Activated CD4-positive, alpha-beta memory T cell treated with anti-CD3 and anti-CD28 coated beads for 36 hours (primary cell): ENCODE measurements around the gene SCYGR8. TPM values are rescaled to one million over a fixed set of nuclear protein-coding genes. Genes with fewer than 3 reads are reported as not detected.

Experiments used
- CTCF ChIA-PET: fragments of 350-600 bp; sonication (Branson Sonifier 250); formaldehyde crosslinking; loops from one replicate; lab custom pipeline; 2021; ENCODE audit warnings: antibody characterized with exemption, inconsistent platforms; lab: Charles Lee
- POLR2A ChIA-PET: fragments of 350-600 bp; sonication (Branson Sonifier 250); formaldehyde crosslinking; loops from one replicate; lab custom pipeline; 2021; ENCODE audit warnings: antibody characterized with exemption; lab: Charles Lee
- DNase-seq: peaks from one replicate; pipeline ENCODE4 v3.0.0-alpha.2; 2020
- H3K27ac Mint-ChIP-seq: one replicate; pipeline ENCODE4 v1.8.0; 2021; ENCODE audit warnings: mixed read lengths
- H3K27me3 Mint-ChIP-seq: one replicate; pipeline ENCODE4 v1.8.0; 2021; ENCODE audit warnings: mixed read lengths
- H3K36me3 Mint-ChIP-seq: one replicate; pipeline ENCODE4 v1.8.0; 2021; ENCODE audit warnings: mixed read lengths
- H3K4me1 Mint-ChIP-seq: one replicate; pipeline ENCODE4 v1.8.0; 2021; ENCODE audit warnings: low read depth, mixed read lengths
- H3K4me3 Mint-ChIP-seq: one replicate; pipeline ENCODE4 v1.8.0; 2021; ENCODE audit warnings: mild to moderate bottlenecking, mixed read lengths
- H3K9me3 Mint-ChIP-seq: one replicate; pipeline ENCODE4 v1.8.0; 2021; ENCODE audit warnings: mixed read lengths
- intact Hi-C: fragments of 100-400 bp; cut with micrococcal nuclease; formaldehyde crosslinking; loops from one replicate; pipeline ENCODE4 v1.15.1; 2023
- total RNA-seq, 2 experiments: library from RNA; stranded (reverse); gene quantifications; one replicate each; pipeline ENCODE4 v1.2.3, GENCODE V29; 2021

SCYGR8 gene
- total RNA-seq, 2 experiments from 2014 or later = not detected

- Mint-ChIP-seq H3K9me3 (no peaks in the 10 kb centered on the region), H3K27ac (no peak overlapping the region), H3K4me1 (no peaks in the 10 kb centered on the region), H3K4me3 (no peak overlapping the region), H3K36me3 (no peaks in the 10 kb centered on the region), H3K27me3 (no peaks in the 10 kb centered on the region)
- DNase-seq = peak; percentile 72
- intact Hi-C loops = loop anchor here (1.0 to 5.0 kb wide), 4 partner anchors 108 to 636 kb away; partner anchors contain the start of gene AGFG1
- POLR2A ChIA-PET = no interaction called here
- CTCF ChIA-PET = interaction anchor here (0.5 to 5.3 kb wide), 53 partner anchors 8 to 733 kb away, joined by 3 to 82 read pairs (median 4); partner anchors contain the start of genes AGFG1 and MFF
Measured at GRCh38 chr2:227766373-227766883, 20.7 kb downstream of the SCYGR8 start.

GRCh38 chr2:227767830-227768229 is 22.1 kb downstream of the SCYGR8 start:
- Mint-ChIP-seq H3K4me1 (no peaks in the 10 kb centered on the region), H3K9me3 (no peaks in the 10 kb centered on the region), H3K27me3 (no peaks in the 10 kb centered on the region), H3K36me3 (no peaks in the 10 kb centered on the region), H3K4me3 (no peak overlapping the region), H3K27ac (no peak overlapping the region)
- POLR2A ChIA-PET = no interaction called here
- intact Hi-C loops = loop anchor here (2.0 to 5.0 kb wide), 2 partner anchors 296 to 637 kb away; partner anchors contain the start of gene AGFG1
- CTCF ChIA-PET = interaction anchor here (1.5 to 5.3 kb wide), 3 partner anchors 94 to 112 kb away, joined by 3 to 82 read pairs (median 4); no protein-coding TSS in a partner anchor
- DNase-seq = no peak

- Mint-ChIP-seq H3K9me3 (no peaks in the 10 kb centered on the region), H3K36me3 (no peaks in the 10 kb centered on the region), H3K27ac (no peak overlapping the region), H3K4me1 (peaks cover 16% of the 10 kb centered on the region), H3K4me3 (no peak overlapping the region), H3K27me3 (no peaks in the 10 kb centered on the region)
- intact Hi-C loops = no loop called here
- DNase-seq = no peak
- POLR2A ChIA-PET = no interaction called here
- CTCF ChIA-PET = interaction anchor here (0.6 to 0.7 kb wide), 2 partner anchors 42 to 90 kb away, joined by 3 to 6 read pairs; no protein-coding TSS in a partner anchor
Measured at GRCh38 chr2:227772197-227772661, 26.5 kb downstream of the SCYGR8 start.

GRCh38 chr2:227772932-227773331 is 27.2 kb downstream of the SCYGR8 start:
- Mint-ChIP-seq H3K4me3 (no peak overlapping the region), H3K9me3 (no peaks in the 10 kb centered on the region), H3K4me1 (peaks cover 16% of the 10 kb centered on the region), H3K27ac (no peak overlapping the region), H3K36me3 (no peaks in the 10 kb centered on the region), H3K27me3 (no peaks in the 10 kb centered on the region)
- DNase-seq = no peak
- intact Hi-C loops = no loop called here
- CTCF ChIA-PET = interaction anchor here (0.7 to 2.4 kb wide), 4 partner anchors 9 to 90 kb away, joined by 3 to 17 read pairs (median 4); partner anchors contain the start of gene CCL20
- POLR2A ChIA-PET = no interaction called here

- POLR2A ChIA-PET = interaction anchor here (0.8 to 1.4 kb wide), 3 partner anchors 9 to 89 kb away, joined by 3 to 7 read pairs (median 3); no protein-coding TSS in a partner anchor
- no peak overlapping the region for H3K4me3 Mint-ChIP-seq
Measured at GRCh38 chr2:227774011-227774624, 28.4 kb downstream of the SCYGR8 start.

GRCh38 chr2:227774895-227775842 is 29.5 kb downstream of the SCYGR8 start:
- no peak for DNase-seq
- no peaks in the 10 kb centered on the region for H3K36me3 Mint-ChIP-seq
- H3K27me3 Mint-ChIP-seq = no peaks in the 10 kb centered on the region
- peak overlapping the region; percentile 1 for H3K4me3 Mint-ChIP-seq
- H3K9me3 Mint-ChIP-seq = no peaks in the 10 kb centered on the region
- peak overlapping the region; percentile 50 for H3K27ac Mint-ChIP-seq
- intact Hi-C loops = loop anchor here (1.0 kb wide), 3 partner anchors 43 to 109 kb away; no protein-coding TSS in a partner anchor
- CTCF ChIA-PET = interaction anchor here (0.8 to 2.7 kb wide), 10 partner anchors 8 to 399 kb away, joined by 3 to 29 read pairs (median 6); no protein-coding TSS in a partner anchor
- peaks cover 16% of the 10 kb centered on the region for H3K4me1 Mint-ChIP-seq
- POLR2A ChIA-PET = interaction anchor here (0.8 to 1.4 kb wide), 2 partner anchors 8 to 88 kb away, joined by 3 to 7 read pairs; no protein-coding TSS in a partner anchor

More at GRCh38 chr2:227774011-227774624, 28.4 kb downstream of the SCYGR8 start:
- DNase-seq = peak; percentile 37
- no peaks in the 10 kb centered on the region for H3K9me3 Mint-ChIP-seq
- intact Hi-C loops = loop anchor here (1.0 kb wide), 2 partner anchors 88 to 110 kb away; no protein-coding TSS in a partner anchor
- peaks cover 16% of the 10 kb centered on the region for H3K4me1 Mint-ChIP-seq
- H3K36me3 Mint-ChIP-seq = no peaks in the 10 kb centered on the region
- peak overlapping the region; percentile 50 for H3K27ac Mint-ChIP-seq
- no peaks in the 10 kb centered on the region for H3K27me3 Mint-ChIP-seq
- CTCF ChIA-PET = interaction anchor here (0.7 to 2.7 kb wide), 14 partner anchors 8 to 398 kb away, joined by 3 to 29 read pairs (median 3); partner anchors contain the start of gene CCL20

- intact Hi-C loops = loop anchor here (10.0 kb wide), 1 partner anchor 946 kb away; the partner anchor contains the start of gene RHBDD1
- POLR2A ChIA-PET = no interaction called here
- no peaks in the 10 kb centered on the region for H3K9me3 Mint-ChIP-seq
- H3K27ac Mint-ChIP-seq = no peak overlapping the region
- no peak for DNase-seq
- H3K36me3 Mint-ChIP-seq = no peaks in the 10 kb centered on the region
- CTCF ChIA-PET = interaction anchor here (0.9 to 1.9 kb wide), 2 partner anchors 15 to 24 kb away, joined by 3 to 4 read pairs; no protein-coding TSS in a partner anchor
- H3K4me1 Mint-ChIP-seq = peaks cover 19% of the 10 kb centered on the region
- no peak overlapping the region for H3K4me3 Mint-ChIP-seq
- H3K27me3 Mint-ChIP-seq = peaks cover 5% of the 10 kb centered on the region
Measured at GRCh38 chr2:227780981-227781615, 35.4 kb downstream of the SCYGR8 start.

GRCh38 chr2:227781841-227782240 is 36.1 kb downstream of the SCYGR8 start:
- Mint-ChIP-seq H3K27me3 (peaks cover 5% of the 10 kb centered on the region), H3K4me3 (no peak overlapping the region), H3K9me3 (no peaks in the 10 kb centered on the region), H3K36me3 (no peaks in the 10 kb centered on the region), H3K4me1 (peaks cover 17% of the 10 kb centered on the region), H3K27ac (no peak overlapping the region)
- ChIA-PET CTCF (interaction anchor here (1.2 kb wide), 1 partner anchor 34 kb away, joined by 3 read pairs; no protein-coding TSS in a partner anchor), POLR2A (no interaction called here)
- no peak for DNase-seq
- intact Hi-C loops = loop anchor here (10.0 kb wide), 1 partner anchor 947 kb away; the partner anchor contains the start of gene RHBDD1

GRCh38 chr2:227782804-227783203 is 37.1 kb downstream of the SCYGR8 start:
- CTCF ChIA-PET = interaction anchor here (0.6 to 2.7 kb wide), 8 partner anchors 9 to 109 kb away, joined by 3 to 17 read pairs (median 4); partner anchors contain the start of gene CCL20
- H3K9me3 Mint-ChIP-seq = no peaks in the 10 kb centered on the region
- H3K27ac Mint-ChIP-seq = peak overlapping the region; percentile 77
- H3K4me3 Mint-ChIP-seq = peak overlapping the region; percentile 59
- peaks cover 17% of the 10 kb centered on the region for H3K4me1 Mint-ChIP-seq
- POLR2A ChIA-PET = interaction anchor here (1.0 to 2.2 kb wide), 3 partner anchors 8 to 36 kb away, joined by 7 to 11 read pairs (median 8); no protein-coding TSS in a partner anchor
- peak; percentile 24 for DNase-seq
- no peaks in the 10 kb centered on the region for H3K36me3 Mint-ChIP-seq
- peaks cover 5% of the 10 kb centered on the region for H3K27me3 Mint-ChIP-seq
- intact Hi-C loops = loop anchor here (1.0 to 10.0 kb wide), 5 partner anchors 22 to 948 kb away; partner anchors contain the start of genes CCL20 and RHBDD1

GRCh38 chr2:227783404-227784138 is 37.9 kb downstream of the SCYGR8 start:
- ChIA-PET POLR2A (interaction anchor here (1.0 to 2.2 kb wide), 3 partner anchors 9 to 35 kb away, joined by 7 to 11 read pairs (median 8); no protein-coding TSS in a partner anchor), CTCF (interaction anchor here (0.6 to 2.7 kb wide), 7 partner anchors 9 to 108 kb away, joined by 3 to 17 read pairs (median 6); partner anchors contain the start of gene CCL20)
- peaks cover 5% of the 10 kb centered on the region for H3K27me3 Mint-ChIP-seq
- H3K9me3 Mint-ChIP-seq = no peaks in the 10 kb centered on the region
- H3K36me3 Mint-ChIP-seq = no peaks in the 10 kb centered on the region
- H3K4me3 Mint-ChIP-seq = peak overlapping the region; percentile 66
- DNase-seq = peak; percentile 18
- H3K27ac Mint-ChIP-seq = peak overlapping the region; percentile 77
- peaks cover 19% of the 10 kb centered on the region for H3K4me1 Mint-ChIP-seq
- intact Hi-C loops = loop anchor here (1.0 to 10.0 kb wide), 5 partner anchors 22 to 949 kb away; partner anchors contain the start of genes CCL20 and RHBDD1
